Measurements from ENCODE around the gene SORL1.
"Not testable (repeated sequence)": the region's sequence is repeated elsewhere in the genome, so short reads cannot be mapped to it uniquely, and the experiment has no call there.

The SORL1 gene

DNA sequence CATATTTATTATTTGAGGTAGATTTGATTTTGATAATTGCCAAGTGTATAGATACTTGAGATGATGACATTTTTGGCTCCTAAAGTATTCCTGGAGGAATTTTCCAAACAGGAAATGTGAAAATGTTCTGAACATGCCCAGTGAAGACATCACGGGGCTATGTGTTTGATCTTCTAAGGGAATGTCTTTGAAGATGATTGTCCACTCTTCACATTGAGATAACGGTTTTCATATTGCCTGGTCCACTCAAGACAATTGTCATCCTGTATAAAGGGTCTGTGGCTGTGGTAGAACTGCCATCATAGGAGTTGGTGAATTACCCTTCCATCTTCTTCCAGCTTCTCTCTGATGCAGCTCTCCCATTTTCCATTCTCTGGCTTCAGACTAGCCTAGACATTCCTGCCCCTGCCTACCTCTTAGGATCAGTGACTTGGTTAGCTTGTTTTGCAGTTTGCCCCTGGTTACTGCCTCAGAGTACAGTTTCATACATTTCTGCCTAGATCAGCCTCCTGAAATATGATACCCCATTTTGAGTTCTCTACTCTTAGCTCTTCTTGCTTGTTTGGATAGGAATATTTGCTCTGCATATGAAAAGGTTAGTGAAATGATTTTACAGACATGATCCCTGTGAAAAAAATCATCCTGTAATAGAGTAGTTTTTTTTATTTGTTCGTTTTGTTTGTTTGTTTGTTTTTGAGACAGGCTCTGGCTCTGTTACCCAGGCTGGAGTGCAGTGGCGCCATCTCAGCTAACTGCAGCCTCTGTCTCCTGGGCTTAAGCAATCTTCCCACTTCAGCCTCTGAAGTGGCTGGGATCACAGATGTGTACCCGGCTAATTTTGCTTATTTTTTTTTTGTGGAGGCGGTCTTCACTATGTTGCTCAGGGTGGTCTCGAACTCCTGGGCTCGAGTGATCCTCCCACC lies 112.0 kb downstream of the SORL1 start:
- no peak for DNase-seq (ENCODE audit: low read depth in 2 of 2)

DNA sequence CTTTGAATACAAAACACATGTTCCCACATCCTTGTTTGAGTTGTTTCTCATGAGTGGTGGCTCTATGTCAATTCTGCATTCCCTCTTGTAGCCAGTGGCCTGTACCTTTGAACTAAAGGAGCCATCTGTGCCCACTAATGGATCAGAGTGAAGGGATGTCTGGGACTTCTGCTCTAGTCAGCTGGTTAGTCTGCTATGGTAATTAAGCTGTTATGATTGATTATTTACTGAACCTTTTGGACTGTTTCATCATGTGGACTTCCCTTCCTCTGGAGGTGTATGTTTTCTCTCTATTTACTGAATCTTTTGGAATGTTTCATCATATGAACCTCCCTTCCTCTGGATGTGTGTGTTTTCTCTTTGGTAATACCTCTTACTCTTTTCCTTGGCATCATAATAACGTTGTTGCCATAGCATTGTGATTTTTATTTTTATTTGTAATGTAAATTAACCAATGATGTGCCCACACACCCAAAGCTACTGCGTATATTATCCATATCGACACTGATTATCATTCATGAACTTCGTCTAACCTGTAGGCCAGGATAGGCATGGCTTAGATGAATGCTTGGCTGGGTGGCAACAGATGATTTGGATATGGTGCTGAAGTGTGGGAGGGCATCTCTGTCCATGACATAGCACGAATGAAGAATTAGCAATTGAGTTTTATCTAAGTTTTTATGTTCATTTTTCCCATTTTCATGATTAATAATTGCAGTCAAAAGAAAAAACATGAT lies 113.0 kb downstream of the SORL1 start:
- DNase-seq (ENCODE audit: low read depth in 2 of 2), result no peak

DNA sequence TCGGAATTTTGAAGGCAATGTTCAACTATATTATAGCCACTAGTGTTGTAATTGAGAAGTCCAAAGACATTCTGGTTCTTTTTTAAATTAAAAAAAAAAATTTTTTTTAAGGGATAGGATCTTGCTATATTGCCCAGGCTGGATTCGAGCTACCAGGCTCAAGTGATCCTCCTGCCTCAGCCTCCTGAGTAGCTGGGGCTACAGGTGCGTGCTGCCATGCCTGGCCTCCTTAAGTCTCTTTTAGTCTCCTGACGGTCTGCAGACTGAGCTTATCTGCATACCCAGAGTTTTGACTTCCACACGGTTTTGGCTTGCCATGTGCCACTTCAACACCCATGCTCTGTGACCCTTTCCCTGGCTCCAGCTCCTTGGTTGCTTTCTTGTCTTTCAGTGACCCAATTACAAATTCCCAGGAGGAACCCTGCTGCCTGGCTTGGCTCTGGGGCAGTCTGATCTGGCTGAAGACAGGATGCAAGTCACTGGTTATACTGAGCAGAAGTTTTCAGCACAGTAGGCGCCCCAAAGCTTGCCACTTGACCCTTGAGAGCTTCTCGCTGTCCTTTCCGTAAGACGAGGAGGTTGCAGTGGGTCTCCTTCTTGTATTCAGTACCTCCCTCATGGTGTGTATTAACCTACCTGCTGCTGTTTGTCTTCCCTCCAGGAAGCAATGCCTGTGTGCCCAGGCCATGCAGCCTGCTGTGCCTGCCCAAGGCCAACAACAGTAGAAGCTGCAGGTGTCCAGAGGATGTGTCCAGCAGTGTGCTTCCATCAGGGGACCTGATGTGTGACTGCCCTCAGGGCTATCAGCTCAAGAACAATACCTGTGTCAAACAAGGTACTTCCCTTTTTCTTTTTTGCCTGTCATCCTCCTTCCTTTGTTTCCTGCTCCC lies 114.4 kb downstream of the SORL1 start:
- DNase-seq (ENCODE audit: low read depth in 2 of 2), result no peak

DNA sequence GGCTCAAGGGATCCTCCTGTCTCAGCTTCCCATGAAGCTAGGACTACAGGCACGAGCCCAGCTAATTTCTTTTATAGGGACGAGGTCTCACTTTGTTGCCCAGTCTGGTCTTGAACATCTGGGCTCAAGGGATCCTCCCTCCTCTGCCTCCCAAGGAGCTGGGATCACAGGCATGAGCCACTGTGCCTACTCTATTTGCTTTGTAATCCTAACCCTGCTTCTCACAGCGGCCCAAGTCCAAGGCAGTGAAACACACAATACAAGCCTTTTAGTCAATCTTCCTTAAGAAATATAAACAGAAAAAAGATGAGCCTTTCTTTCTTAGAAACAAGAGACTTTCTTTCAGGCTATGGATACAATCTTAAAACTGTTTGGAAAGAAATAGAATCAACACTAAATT lies 115.9 kb downstream of the SORL1 start:
- no peak for DNase-seq (ENCODE audit: low read depth in 2 of 2)

DNA sequence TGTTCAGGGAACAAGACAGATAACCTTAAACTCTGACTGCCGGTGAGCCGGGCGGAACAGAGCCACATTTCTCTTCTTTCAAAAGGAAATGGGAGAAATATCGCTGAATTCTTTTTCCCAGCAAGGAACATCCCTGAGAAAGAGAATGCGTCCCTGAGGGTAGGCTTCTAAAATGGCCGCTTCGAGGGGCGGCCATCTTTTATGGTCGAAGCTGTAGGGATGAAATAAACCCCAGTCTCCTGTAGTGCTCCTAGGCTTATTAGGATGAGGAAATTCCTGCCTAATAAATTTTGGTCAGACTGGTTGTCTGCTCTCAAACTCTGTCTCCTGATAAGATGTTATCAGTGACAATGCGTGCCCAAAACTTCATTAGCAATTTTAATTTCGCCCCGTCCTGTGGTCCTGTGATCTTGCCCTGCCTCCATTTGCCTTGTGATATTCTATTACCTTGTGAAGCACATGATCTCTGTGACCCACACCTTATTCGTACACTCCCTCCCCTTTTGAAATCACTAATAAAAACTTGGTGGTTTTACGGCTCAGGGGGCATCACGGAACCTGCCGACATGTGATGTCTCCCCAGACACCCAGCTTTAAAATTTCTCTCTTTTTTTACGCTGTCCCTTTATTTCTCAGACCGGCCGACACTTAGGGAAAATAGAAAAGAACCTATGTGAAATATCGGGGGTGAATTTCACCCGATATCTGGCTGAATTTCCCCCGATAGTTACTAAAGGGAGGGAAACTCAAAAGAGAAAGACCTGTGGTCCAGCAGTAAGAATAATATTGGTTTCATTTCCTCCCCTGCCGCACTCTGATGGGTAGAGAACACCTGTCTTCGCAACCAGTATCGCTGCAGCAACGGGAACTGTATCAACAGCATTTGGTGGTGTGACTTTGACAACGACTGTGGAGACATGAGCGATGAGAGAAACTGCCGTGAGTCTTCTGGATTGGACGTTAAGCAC lies 117.5 kb downstream of the SORL1 start:
- DNase-seq (ENCODE audit: low read depth in 2 of 2), result not testable (repeated sequence)

DNA sequence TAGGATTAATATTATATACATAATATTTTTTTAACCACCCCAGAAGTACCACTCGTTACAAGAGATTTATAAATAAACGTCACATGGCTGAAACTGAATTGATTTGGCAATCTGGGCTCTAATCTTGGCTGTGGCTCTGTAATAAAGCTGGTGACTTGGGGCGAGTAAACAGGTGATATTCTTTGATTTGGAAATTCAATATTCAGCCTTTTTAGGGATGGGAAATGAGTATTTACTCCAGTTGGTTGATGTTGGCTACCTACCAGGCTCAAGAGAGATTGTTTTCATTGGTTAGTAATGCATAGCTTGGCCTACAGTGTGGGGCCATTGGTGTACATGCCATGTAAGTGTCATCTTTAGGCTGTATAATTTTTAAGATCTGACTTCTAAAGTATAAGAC lies 118.3 kb downstream of the SORL1 start:
- DNase-seq (ENCODE audit: low read depth in 2 of 2), result no peak

DNA sequence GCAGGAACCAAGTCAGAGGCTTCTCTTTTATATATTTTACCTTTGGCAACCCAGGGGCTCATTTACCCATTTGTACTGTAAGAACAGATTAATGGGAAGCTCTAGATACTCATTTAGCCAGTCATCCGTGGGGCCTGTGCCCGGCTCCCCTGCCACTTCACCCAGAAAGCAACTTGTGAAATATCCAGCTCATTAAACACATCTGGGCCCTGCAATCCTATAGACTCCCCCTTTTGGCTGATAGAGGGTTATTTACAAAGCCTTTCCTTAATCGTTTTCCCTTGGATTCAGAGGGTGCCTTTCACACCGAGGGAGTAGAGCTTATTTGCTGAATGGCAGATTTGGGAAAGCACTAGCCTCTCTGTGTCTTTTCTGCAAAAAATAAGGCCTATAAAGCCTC lies 119.4 kb downstream of the SORL1 start:
- no peak for DNase-seq (ENCODE audit: low read depth in 2 of 2)

DNA sequence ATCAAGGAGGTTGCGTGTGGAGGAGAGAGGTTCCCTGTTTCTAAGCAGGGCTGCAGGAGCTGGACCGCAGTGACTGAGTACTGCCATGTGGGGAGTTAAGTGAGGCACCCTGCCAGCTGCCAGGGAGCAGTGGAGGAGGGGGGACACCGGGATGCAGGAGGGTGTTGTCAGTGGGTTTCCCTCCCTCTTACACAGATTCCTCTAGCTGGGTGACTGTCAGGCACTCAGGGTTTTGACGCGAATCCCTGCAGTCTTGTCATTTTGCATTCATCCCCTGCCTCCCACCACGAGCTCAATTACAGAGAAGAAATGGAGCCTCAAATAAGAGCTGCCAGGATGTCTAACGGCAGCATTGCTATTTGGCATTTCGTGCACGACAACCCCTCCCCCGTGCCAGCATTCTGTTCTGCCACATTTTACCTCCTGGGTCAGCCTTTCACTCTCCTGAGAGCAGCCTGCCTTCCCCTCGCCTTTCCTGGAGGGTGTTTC lies 120.5 kb downstream of the SORL1 start:
- no peak for DNase-seq (ENCODE audit: low read depth in 2 of 2)

DNA sequence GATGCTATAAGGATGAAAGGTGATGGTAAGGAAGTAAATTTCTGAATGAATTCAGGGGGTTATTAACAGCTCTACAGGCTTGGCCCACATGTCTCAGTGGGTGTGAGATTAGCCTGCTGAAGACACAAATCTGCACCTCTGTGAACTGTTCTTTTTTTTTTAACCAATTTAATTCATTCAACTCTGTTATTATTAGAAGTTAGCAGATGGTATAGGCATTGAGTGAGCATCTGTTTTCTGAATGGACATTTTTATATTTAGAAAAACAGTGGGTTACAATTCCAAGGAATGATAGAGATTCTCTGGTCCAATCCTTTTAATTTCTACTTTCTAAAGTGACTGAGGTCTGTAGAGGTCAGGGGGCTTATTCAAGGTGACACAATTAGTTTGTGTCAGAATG lies 122.7 kb downstream of the SORL1 start:
- no peak for DNase-seq (ENCODE audit: low read depth in 2 of 2)

DNA sequence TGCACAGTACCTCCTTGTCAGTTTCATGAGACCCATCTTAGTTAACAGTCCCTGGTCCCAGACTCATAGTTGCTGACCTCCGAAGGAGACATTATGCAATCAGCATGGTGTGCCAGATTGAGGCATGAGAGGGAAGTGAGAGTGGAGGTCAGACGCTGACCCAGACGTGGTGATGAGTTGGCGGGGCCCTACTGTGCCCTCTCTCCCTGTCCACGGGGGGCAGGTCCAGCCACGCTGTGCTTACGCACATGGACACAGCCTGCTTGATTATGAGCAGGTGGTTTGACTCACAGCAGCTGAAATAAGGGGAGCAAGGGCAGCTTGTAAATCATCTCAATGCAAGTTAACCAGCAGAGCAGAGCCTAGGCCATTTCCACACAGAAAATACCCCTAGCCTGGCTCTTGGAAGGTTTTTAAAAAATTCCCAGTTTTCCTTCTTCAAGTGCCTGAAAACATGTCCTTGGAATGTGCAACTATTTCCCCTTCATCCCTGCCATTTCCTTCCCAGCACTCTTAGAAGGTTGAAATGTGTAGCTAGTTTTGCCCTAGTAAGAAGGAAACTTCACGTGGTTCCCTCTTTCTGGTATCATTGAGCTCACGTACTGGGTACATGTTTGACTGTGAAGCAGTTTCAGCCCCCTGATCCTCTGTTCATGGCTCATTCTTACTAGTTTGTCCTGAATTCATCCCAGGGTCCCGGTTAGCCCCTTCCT lies 123.3 kb downstream of the SORL1 start:
- no peak for DNase-seq (ENCODE audit: low read depth in 2 of 2)

DNA sequence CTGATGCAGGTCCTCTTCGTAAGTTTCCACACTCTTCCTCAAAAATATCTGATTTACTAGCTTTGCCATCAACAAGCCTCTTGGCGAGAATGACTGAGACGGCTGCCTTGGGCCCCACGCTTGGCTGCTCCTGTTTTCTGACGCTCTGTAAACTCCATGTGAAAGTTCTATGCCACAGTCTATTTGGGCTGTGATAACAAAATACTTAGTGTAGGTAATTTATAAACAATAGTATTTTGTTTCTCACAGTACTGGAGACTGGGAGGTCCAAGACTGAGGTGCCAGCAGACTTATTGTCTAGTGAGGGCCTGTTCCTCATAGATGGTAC lies 123.8 kb downstream of the SORL1 start:
- no peak for DNase-seq (ENCODE audit: low read depth in 2 of 2)

DNA sequence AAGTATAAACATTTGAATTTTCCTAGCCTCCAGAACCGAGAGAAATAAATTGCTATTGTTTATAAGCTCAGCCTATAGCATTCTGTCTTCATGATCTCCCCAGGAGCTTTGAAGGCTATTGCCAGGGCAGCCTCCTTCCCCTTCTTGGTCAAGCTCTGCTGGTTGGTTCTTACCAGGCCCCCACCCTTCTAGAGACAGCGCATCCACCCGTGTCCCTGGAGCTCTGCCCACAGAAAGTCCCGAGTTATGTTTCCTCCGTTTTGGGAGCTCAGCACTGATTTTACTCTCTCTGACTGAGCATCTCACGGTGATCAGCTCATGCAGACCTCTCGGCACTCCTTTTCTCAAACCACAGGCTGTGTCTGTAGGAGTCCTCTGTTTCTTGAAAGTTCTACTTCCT lies 124.4 kb downstream of the SORL1 start:
- DNase-seq (ENCODE audit: low read depth in 2 of 2), result no peak

DNA sequence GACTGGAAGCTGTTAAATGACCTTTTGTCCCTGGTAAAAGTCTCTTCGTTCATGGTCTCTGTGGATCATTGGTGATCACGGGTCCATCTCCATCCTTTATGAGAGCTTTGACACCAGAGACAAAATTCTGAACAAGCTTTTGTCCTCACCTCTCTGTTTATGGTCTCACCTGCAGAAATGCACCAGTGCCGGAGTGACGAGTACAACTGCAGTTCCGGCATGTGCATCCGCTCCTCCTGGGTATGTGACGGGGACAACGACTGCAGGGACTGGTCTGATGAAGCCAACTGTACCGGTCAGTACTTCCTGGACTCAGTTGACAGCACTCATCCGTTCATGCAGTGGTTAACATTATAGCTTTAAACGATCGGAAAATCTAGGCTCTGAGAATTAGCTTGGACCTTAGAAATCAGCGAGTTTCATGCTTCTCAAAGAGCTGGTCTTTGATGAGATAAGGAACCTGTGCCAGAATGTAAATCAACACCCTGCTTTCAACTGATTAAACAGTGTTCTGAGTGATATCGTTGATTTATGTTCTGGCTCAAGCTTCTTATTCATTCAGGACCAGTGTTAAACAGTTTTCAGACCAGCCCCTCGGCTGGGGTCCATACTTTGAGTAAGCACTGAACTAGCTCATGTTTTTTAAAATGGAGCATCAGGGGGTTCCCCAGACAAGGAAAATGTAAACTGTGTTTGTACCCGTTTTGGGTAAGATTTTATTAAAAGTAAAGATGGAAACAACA lies 125.2 kb downstream of the SORL1 start:
- DNase-seq (ENCODE audit: low read depth in 2 of 2), result no peak

DNA sequence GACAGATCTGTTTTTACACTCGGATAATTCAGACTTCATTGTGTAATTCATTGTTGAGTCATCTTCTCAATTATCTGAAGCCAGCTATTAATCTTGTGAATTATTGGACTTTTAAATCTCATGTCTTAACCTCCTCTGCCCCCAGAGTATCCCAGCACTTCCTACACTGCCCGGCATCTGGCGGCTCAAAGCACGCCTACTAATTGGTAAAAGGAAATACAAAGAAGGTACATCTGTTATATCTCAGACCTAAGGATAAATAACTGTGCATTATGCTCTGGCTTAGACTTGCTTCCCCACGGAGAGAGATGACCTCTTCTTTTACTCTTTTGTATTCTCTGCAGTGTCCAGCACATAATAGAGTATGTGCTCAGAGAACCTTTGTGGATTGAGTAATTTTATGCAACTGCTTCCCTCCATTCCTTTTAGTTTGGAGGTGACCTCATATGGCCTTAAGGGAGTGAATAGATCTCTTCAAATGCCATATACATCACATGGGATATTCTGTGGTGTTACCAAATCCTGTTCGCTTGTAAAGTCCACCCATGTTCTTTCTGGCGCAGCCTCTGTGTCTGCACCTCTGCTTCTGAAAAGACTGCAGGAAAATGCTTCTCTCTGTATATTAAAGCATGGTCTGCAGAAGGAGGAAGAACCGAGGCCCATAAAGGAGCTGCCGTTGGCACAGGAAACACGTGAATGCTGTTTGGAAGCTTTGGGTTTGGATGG lies 126.3 kb downstream of the SORL1 start:
- no peak for DNase-seq (ENCODE audit: low read depth in 2 of 2)

DNA sequence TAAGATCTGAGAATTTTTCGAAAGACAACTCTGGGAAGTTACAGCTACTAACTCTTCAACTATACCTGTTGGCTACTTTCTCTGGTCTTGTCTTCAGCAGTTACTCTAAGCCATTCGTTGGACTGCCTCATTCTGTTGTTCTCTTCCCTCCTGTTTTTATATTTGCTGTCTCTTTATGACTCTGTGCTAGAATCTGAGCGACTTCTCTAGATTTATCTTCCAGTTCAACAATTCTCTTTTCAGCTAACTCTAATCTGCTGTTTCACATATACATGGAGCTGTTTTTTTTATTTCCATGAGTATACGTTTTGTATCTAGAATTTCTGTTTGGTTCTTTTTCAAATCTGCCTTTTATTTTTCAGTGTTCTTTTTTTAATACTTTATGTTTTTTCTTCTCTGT lies 128.0 kb downstream of the SORL1 start:
- DNase-seq (ENCODE audit: low read depth in 2 of 2), result no peak

DNA sequence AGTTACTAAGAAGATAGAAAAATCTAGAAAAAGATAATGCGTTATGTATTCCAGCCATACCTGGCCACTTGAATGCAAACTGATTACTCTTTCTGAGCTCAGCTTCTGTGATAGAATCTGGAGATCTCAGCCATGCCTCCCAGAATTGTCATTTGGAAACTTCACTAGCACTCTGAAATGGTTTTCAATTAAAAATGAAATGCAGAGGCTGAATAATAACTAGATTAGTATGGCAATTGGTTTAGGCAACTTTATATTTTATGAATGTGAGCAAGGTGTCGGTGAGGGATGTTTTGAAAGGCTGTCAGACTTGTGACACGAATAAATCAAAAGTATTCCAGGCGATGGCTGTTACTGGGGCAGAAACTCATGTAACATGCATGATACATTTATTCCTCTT lies 129.5 kb downstream of the SORL1 start:
- no peak for DNase-seq (ENCODE audit: low read depth in 2 of 2)

DNA sequence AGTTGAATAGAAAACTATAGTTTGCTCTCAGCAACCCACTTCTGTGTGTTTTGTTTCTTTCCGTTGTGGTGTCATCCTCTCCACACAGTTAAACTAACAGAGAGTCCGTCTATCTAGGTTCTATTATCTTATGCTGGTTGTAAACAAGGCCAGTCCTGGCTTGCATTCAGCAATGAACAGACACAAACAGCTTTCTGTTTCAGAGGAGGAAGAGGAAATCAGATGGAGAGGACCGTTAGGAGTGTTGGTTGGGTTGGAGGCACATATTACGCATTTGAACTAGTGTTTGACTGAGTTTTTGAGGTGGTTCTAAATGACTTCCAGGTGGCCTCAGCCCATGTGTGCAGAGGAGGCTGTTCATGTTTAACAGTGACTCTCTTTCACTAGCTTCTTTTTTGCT lies 130.2 kb downstream of the SORL1 start:
- DNase-seq (ENCODE audit: low read depth in 2 of 2), result no peak

DNA sequence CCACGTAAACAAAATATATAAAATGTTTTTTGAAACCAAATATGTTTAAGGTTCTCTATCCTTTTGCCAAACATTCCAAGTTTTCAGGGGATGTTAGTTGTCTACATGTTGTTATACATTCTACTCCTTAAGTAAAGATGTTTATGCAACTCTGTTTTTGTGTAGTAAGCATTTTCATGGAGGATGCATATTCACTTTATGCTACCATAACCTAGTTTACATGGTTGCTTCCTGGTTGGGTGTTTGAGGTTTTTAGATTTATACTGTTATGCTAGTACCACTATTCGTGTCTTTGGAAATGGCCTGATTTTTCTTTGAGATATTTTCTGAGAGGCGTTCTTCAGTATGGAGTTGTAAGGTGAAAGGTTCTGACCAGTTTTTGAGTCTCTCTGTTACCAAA lies 131.7 kb downstream of the SORL1 start:
- DNase-seq (ENCODE audit: low read depth in 2 of 2), result no peak

DNA sequence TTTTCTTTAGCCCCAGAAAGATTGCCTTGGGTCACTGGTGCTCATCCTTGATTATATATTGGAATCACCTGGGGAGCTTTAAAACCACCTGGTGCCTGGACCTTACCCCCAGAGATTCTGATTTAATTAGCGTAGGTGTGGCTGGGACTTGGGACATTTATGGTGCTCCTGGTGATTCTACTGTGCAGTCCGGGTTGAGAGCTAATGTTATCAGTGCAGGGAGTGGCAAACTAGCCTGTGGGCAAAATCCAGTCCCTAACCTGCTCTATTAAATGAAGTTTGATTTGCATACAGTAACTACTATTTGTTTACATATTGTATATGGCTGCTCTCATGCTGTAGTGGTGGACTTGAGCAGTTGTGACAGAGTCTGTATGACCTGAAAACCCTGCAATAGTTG lies 134.6 kb downstream of the SORL1 start:
- DNase-seq (ENCODE audit: low read depth in 2 of 2), result no peak
